Stomach (tissue), 4 donors: ENCODE results near the gene TMEM191C.
"Not testable (repeated sequence)": the region's sequence is repeated elsewhere in the genome, so short reads cannot be mapped to it uniquely, and the experiment has no call there.

Experiments used
- CTCF ChIP-seq, 7 experiments: fragments of 450-650 bp in 4 of 7; fragments of 200-600 bp in 3 of 7; sonication (generic) in 3 of 7; IDR thresholded peaks; one replicate each; pipeline ENCODE4 v1.5.1; 2016 to 2019; ENCODE audit warnings: antibody characterized with exemption in 7 of 7, control low read depth in 2 of 7, mild to moderate bottlenecking in 1 of 7
- POLR2A ChIP-seq, 4 donors: fragments of 450-650 bp; IDR thresholded peaks; one replicate each; pipeline ENCODE4 v1.6.1; 2016; ENCODE audit warnings: antibody characterized with exemption in 4 of 4, control low read depth in 2 of 4, mild to moderate bottlenecking in 1 of 4, moderate library complexity in 1 of 4
- POLR2AphosphoS5 ChIP-seq, 3 donors: sonication (generic); formaldehyde crosslinking; IDR thresholded peaks; one replicate each; pipeline ENCODE4 v1.6.1; 2016; ENCODE audit warnings: antibody characterized with exemption in 3 of 3

GRCh38 chr22:21424084-21424709, 43.0 kb upstream of the TMEM191C start:
- TF ChIP-seq CTCF, POLR2AphosphoS5, POLR2A (IDR thresholded peaks at IDR 0.05): not testable (repeated sequence)
